ENCODE results near the gene MAML1.
"Not testable (repeated sequence)": the region's sequence is repeated elsewhere in the genome, so short reads cannot be mapped to it uniquely, and the experiment has no call there.

MAML1 gene

GRCh38 chr5:179734536-179735164 is 2.0 kb downstream of the MAML1 start:
- DNase-seq, result no peak

- no peak for DNase-seq
Observed at GRCh38 chr5:179738742-179739141, 6.1 kb downstream of the MAML1 start.

- not testable (repeated sequence) for DNase-seq
Observed at GRCh38 chr5:179744106-179744505, 11.5 kb downstream of the MAML1 start.

- DNase-seq, result no peak
Observed at GRCh38 chr5:179746872-179747271, 14.2 kb downstream of the MAML1 start.

- DNase-seq, result no peak
Observed at GRCh38 chr5:179747811-179748210, 15.2 kb downstream of the MAML1 start.

- DNase-seq, result no peak
Observed at GRCh38 chr5:179749857-179750508, 17.4 kb downstream of the MAML1 start.

GRCh38 chr5:179753971-179754370 is 21.3 kb downstream of the MAML1 start:
- no peak for DNase-seq

GRCh38 chr5:179755022-179755421 is 22.4 kb downstream of the MAML1 start:
- no peak for DNase-seq

GRCh38 chr5:179758955-179759354 is 26.3 kb downstream of the MAML1 start:
- no peak for DNase-seq

GRCh38 chr5:179759581-179760551 is 27.2 kb downstream of the MAML1 start:
- no peak for DNase-seq

- DNase-seq, result no peak
Observed at GRCh38 chr5:179762079-179762780, 29.6 kb downstream of the MAML1 start.

GRCh38 chr5:179762781-179763176 is 30.2 kb downstream of the MAML1 start:
- no peak for DNase-seq

- no peak for DNase-seq
Observed at GRCh38 chr5:179763215-179763945, 30.8 kb downstream of the MAML1 start.

GRCh38 chr5:179764056-179764455 is 31.4 kb downstream of the MAML1 start:
- no peak for DNase-seq

- no peak for DNase-seq
Observed at GRCh38 chr5:179765400-179765799, 32.8 kb downstream of the MAML1 start.

- DNase-seq, result no peak
Observed at GRCh38 chr5:179766021-179766725, 33.6 kb downstream of the MAML1 start.

GRCh38 chr5:179766726-179767455 is 34.3 kb downstream of the MAML1 start:
- no peak for DNase-seq

- no peak for DNase-seq
Observed at GRCh38 chr5:179767496-179768100, 35.0 kb downstream of the MAML1 start.

GRCh38 chr5:179768326-179769085 is 35.9 kb downstream of the MAML1 start:
- no peak for DNase-seq

GRCh38 chr5:179769271-179769670 is 36.6 kb downstream of the MAML1 start:
- DNase-seq, result no peak

Measured in NCI-H1694 (cell line).